Neural cell (in vitro differentiated cells): Measurements from ENCODE around the gene HOXA7.

ENCODE experiments used
- EP300 ChIP-seq: fragments of 450-650 bp; conservative IDR thresholded peaks from 2 replicates; pipeline ENCODE4 v1.6.1; 2014; ENCODE audit warnings: antibody characterized with exemption, mild to moderate bottlenecking, moderate library complexity; ENCODE audit not compliant: poor library complexity, severe bottlenecking
- EZH2 ChIP-seq: fragments of 200-600, 300-800 bp; shearing (Covaris generic), sonication (generic); IDR thresholded peaks from 2 replicates; pipeline ENCODE4 v1.6.1; 2014; ENCODE audit warnings: antibody characterized with exemption, low read length, borderline replicate concordance, mild to moderate bottlenecking; ENCODE audit not compliant: insufficient read depth, poor library complexity, severe bottlenecking
- POLR2AphosphoS5 ChIP-seq: IDR thresholded peaks from 2 replicates; pipeline ENCODE4 v1.6.1; 2012
- RAD21 ChIP-seq: fragments of 450-650 bp; conservative IDR thresholded peaks from 2 replicates; pipeline ENCODE4 v1.6.1; 2014; ENCODE audit warnings: antibody characterized with exemption, mild to moderate bottlenecking, moderate library complexity
- SMC3 ChIP-seq: fragments of 450-650 bp; conservative IDR thresholded peaks from 2 replicates; pipeline ENCODE4 v1.6.1; 2014; ENCODE audit warnings: antibody characterized with exemption, mild to moderate bottlenecking, moderate library complexity; ENCODE audit not compliant: poor library complexity
- TF ChIP-seq, protein P1 (sequence below): fragments of 450-650 bp; IDR thresholded peaks from 2 replicates; pipeline ENCODE4 v1.5.1; 2014; ENCODE audit warnings: antibody characterized with exemption, mild to moderate bottlenecking, moderate library complexity; ENCODE audit not compliant: poor library complexity, severe bottlenecking
- TF ChIP-seq, protein P2 (sequence below): IDR thresholded peaks from 2 replicates; pipeline ENCODE4 v1.6.1; 2012; ENCODE audit warnings: borderline replicate concordance

DNA sequence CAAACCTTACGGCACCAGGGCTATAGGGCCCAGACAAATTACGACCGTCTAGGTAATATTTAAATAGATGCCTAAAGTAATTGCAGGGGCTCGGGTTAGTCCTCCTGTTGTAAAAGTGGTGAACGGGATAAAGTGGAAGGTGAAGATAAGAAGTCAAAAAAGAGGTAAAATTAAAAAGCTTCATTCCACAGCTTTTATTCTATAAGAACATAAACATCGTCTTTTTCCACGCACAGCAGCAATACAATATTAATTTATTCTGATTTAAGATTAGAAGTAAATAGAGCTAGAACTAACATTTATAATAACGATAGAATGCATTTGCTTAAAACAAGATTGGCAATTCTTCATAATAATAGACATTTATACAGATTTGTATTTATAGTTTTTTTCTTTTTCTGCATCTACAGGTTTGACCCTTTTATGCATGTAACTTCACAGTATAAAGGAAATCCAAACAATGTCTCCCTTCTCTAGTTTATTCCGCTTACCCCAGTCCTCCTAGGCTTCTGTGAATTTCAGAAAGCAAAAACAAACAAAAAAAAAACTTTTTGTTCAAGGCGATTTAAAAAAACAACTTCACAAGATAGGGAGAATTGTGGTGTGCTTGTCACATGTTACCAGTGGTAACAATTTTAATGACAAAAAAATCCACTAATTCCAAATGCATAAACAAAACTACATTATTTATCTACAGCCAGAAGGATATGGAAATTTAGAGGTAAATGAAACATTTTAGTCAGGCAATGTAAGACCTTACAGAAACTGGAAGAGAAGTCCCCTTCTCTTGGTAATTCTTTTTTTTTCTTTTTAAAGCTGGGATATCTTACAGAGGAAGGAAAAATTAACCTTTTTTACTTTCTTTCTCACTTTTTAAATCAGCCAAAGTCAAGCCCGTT, 14.2 kb upstream of the HOXA7 start:
- TF ChIP-seq, protein P1, sequence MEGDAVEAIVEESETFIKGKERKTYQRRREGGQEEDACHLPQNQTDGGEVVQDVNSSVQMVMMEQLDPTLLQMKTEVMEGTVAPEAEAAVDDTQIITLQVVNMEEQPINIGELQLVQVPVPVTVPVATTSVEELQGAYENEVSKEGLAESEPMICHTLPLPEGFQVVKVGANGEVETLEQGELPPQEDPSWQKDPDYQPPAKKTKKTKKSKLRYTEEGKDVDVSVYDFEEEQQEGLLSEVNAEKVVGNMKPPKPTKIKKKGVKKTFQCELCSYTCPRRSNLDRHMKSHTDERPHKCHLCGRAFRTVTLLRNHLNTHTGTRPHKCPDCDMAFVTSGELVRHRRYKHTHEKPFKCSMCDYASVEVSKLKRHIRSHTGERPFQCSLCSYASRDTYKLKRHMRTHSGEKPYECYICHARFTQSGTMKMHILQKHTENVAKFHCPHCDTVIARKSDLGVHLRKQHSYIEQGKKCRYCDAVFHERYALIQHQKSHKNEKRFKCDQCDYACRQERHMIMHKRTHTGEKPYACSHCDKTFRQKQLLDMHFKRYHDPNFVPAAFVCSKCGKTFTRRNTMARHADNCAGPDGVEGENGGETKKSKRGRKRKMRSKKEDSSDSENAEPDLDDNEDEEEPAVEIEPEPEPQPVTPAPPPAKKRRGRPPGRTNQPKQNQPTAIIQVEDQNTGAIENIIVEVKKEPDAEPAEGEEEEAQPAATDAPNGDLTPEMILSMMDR, result no peak
- no peak for TF ChIP-seq EZH2
- TF ChIP-seq POLR2AphosphoS5, result no peak
- TF ChIP-seq, protein P2, sequence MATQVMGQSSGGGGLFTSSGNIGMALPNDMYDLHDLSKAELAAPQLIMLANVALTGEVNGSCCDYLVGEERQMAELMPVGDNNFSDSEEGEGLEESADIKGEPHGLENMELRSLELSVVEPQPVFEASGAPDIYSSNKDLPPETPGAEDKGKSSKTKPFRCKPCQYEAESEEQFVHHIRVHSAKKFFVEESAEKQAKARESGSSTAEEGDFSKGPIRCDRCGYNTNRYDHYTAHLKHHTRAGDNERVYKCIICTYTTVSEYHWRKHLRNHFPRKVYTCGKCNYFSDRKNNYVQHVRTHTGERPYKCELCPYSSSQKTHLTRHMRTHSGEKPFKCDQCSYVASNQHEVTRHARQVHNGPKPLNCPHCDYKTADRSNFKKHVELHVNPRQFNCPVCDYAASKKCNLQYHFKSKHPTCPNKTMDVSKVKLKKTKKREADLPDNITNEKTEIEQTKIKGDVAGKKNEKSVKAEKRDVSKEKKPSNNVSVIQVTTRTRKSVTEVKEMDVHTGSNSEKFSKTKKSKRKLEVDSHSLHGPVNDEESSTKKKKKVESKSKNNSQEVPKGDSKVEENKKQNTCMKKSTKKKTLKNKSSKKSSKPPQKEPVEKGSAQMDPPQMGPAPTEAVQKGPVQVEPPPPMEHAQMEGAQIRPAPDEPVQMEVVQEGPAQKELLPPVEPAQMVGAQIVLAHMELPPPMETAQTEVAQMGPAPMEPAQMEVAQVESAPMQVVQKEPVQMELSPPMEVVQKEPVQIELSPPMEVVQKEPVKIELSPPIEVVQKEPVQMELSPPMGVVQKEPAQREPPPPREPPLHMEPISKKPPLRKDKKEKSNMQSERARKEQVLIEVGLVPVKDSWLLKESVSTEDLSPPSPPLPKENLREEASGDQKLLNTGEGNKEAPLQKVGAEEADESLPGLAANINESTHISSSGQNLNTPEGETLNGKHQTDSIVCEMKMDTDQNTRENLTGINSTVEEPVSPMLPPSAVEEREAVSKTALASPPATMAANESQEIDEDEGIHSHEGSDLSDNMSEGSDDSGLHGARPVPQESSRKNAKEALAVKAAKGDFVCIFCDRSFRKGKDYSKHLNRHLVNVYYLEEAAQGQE, result no peak
- no peak for TF ChIP-seq SMC3
- no peak for TF ChIP-seq EP300
- TF ChIP-seq RAD21, result no peak
